Measurements from ENCODE around the gene HM13. TPM values are rescaled to one million over a fixed set of nuclear protein-coding genes. Genes with fewer than 3 reads are reported as not detected.

The HM13 gene
- total and polyA plus RNA-seq, 9 of the 15 experiments (the other 6 are each of a cell fraction or from before 2014, with no cell fraction given): 7.7 to 136 (median 74.5) TPM

DNA sequence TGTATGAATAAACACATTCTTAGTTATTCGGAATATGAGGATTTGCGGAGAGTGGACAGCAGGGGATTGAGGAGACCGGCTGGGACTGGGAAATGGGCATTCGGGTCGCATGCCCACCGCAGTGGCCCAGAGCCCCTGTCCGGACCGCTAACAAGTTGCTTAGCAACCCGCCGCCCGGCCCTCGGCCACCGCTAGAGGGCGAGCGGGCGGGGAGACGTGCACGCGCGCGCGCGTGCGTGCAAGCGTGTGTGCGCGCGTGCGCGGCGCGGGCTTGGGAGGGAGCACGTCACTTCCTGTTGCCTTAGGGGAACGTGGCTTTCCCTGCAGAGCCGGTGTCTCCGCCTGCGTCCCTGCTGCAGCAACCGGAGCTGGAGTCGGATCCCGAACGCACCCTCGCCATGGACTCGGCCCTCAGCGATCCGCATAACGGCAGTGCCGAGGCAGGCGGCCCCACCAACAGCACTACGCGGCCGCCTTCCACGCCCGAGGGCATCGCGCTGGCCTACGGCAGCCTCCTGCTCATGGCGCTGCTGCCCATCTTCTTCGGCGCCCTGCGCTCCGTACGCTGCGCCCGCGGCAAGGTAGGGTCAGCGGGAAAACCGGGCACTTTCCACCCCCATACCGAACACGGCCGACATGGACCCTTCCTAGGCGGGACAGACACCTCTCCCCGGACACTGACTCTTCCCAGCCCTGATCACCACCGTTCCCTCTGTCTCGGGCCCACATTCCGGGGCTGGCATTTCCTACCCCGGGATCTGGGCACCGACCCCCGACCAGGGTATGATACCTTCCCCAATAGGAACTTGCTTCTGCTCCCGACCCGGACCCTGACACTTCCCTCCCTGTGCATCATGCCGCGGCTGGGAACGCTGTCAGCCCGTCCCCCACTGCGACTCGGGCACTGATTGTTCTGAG, at the start of gene HM13 (continued):
- TF ChIP-seq, protein P1, sequence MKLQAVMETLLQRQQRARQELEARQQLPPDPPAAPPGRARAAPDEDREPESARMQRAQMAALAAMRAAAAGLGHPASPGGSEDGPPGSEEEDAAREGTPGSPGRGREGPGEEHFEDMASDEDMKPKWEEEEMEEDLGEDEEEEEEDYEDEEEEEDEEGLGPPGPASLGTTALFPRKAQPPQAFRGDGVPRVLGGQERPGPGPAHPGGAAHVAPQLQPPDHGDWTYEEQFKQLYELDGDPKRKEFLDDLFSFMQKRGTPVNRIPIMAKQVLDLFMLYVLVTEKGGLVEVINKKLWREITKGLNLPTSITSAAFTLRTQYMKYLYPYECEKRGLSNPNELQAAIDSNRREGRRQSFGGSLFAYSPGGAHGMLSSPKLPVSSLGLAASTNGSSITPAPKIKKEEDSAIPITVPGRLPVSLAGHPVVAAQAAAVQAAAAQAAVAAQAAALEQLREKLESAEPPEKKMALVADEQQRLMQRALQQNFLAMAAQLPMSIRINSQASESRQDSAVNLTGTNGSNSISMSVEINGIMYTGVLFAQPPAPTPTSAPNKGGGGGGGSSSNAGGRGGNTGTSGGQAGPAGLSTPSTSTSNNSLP (IDR thresholded peaks at IDR 0.05; ENCODE audit: borderline replicate concordance, low read depth, low read length): no peak
- TF ChIP-seq ZC3H4 (CRISPR knock-in tag; IDR thresholded peaks at IDR 0.05; ENCODE audit: borderline replicate concordance) (no peak), MCM3 (IDR thresholded peaks at IDR 0.05) (no peak), HDAC8 (tag; IDR thresholded peaks at IDR 0.05) (0 out of 2 replicates have a peak, but pooled peaks have one; percentile 72), ZNF354B (CRISPR knock-in tag; IDR thresholded peaks at IDR 0.05) (no peak), ZFP36 (IDR thresholded peaks at IDR 0.05; ENCODE audit: low read depth, low read length, partially characterized antibody) (no peak), ZBED1 (IDR thresholded peaks at IDR 0.05) (no peak), SP2 (IDR thresholded peaks at IDR 0.05; ENCODE audit: extremely low read depth, low read depth, low read length, poor library complexity, severe bottlenecking) (no peak), GTF2E2 (tag; IDR thresholded peaks at IDR 0.05) (no peak), ATF1 (CRISPR knock-in tag; IDR thresholded peaks at IDR 0.05) (peak; percentile 56), ATF1 (tag; IDR thresholded peaks at IDR 0.05) (peak; percentile 93), NFIC (IDR thresholded peaks at IDR 0.05) (peak; percentile 47; the same call in 1 of the 2 replicates), SRSF1 (IDR thresholded peaks at IDR 0.05; ENCODE audit: low read depth, low read length) (no peak), ASH1L (IDR thresholded peaks at IDR 0.05; ENCODE audit: borderline replicate concordance, low read depth, partially characterized antibody) (peak; percentile 51), NFIX (CRISPR knock-in tag; IDR thresholded peaks at IDR 0.05; ENCODE audit: low read depth) (no peak), SLC30A9 (CRISPR knock-in tag; IDR thresholded peaks at IDR 0.05) (no peak), ATF7 (IDR thresholded peaks at IDR 0.05) (peak; percentile 91), ZSCAN32 (CRISPR knock-in tag; IDR thresholded peaks at IDR 0.05) (no peak), CREBBP (IDR thresholded peaks at IDR 0.05; ENCODE audit: low read depth, low read length) (no peak), BRD9 (IDR thresholded peaks at IDR 0.05; ENCODE audit: low read depth, partially characterized antibody) (no peak)
- TF ChIP-seq, protein P2, sequence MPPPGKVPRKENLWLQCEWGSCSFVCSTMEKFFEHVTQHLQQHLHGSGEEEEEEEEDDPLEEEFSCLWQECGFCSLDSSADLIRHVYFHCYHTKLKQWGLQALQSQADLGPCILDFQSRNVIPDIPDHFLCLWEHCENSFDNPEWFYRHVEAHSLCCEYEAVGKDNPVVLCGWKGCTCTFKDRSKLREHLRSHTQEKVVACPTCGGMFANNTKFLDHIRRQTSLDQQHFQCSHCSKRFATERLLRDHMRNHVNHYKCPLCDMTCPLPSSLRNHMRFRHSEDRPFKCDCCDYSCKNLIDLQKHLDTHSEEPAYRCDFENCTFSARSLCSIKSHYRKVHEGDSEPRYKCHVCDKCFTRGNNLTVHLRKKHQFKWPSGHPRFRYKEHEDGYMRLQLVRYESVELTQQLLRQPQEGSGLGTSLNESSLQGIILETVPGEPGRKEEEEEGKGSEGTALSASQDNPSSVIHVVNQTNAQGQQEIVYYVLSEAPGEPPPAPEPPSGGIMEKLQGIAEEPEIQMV (tag; conservative IDR thresholded peaks at IDR 0.05; ENCODE audit: low read depth): no peak
- TF ChIP-seq, protein P3, sequence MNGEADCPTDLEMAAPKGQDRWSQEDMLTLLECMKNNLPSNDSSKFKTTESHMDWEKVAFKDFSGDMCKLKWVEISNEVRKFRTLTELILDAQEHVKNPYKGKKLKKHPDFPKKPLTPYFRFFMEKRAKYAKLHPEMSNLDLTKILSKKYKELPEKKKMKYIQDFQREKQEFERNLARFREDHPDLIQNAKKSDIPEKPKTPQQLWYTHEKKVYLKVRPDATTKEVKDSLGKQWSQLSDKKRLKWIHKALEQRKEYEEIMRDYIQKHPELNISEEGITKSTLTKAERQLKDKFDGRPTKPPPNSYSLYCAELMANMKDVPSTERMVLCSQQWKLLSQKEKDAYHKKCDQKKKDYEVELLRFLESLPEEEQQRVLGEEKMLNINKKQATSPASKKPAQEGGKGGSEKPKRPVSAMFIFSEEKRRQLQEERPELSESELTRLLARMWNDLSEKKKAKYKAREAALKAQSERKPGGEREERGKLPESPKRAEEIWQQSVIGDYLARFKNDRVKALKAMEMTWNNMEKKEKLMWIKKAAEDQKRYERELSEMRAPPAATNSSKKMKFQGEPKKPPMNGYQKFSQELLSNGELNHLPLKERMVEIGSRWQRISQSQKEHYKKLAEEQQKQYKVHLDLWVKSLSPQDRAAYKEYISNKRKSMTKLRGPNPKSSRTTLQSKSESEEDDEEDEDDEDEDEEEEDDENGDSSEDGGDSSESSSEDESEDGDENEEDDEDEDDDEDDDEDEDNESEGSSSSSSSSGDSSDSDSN (IDR thresholded peaks at IDR 0.05; ENCODE audit: borderline replicate concordance in 1 of 2, low read depth in 2 of 2, low read length in 2 of 2): no peak
